SJSA1 (cell line): Measurements from ENCODE around the gene TMEM171. TPM values are rescaled to one million over a fixed set of nuclear protein-coding genes. Genes with fewer than 3 reads are reported as not detected.

Experiments used
- DNase-seq, 2 experiments: peaks; one replicate each; pipeline ENCODE4 v3.0.0-alpha.2; 2015 to 2020; ENCODE audit warnings: low spot score in 2 of 2, low read depth in 1 of 2
- H3K27ac ChIP-seq: fragments of 250-450 bp; sonication (Bioruptor Pico); 2 replicates; pipeline ENCODE4 v1.5.1; 2020; ENCODE audit warnings: mild to moderate bottlenecking, moderate library complexity
- H3K27me3 ChIP-seq: fragments of 250-450 bp; sonication (Bioruptor Pico); replicated peaks from 2 replicates; pipeline ENCODE4 v1.5.1; 2020; ENCODE audit warnings: mild to moderate bottlenecking, moderate library complexity
- H3K36me3 ChIP-seq: fragments of 250-450 bp; sonication (Bioruptor Pico); 2 replicates; pipeline ENCODE4 v1.5.1; 2020; ENCODE audit warnings: mild to moderate bottlenecking
- H3K4me1 ChIP-seq: fragments of 250-450 bp; sonication (Bioruptor Pico); replicated peaks from 2 replicates; pipeline ENCODE4 v1.6.1; 2021; ENCODE audit warnings: mild to moderate bottlenecking
- H3K4me3 ChIP-seq: fragments of 250-450 bp; sonication (Bioruptor Pico); 2 replicates; pipeline ENCODE4 v1.5.1; 2020; ENCODE audit warnings: mild to moderate bottlenecking
- H3K9me3 ChIP-seq: fragments of 250-450 bp; sonication (Bioruptor Pico); replicated peaks from 2 replicates; pipeline ENCODE4 v1.5.1; 2020; ENCODE audit warnings: mild to moderate bottlenecking
- total RNA-seq: library from RNA; depleted of rRNA; stranded (reverse); fragments of >200 nt; shearing (Covaris generic); gene quantifications from 2 replicates; pipeline ENCODE4 v1.2.3, GENCODE V29; 2014; rRNA removed

The TMEM171 gene
- total RNA-seq, 1 experiment from 2014 or later, result 8.4 TPM

DNA sequence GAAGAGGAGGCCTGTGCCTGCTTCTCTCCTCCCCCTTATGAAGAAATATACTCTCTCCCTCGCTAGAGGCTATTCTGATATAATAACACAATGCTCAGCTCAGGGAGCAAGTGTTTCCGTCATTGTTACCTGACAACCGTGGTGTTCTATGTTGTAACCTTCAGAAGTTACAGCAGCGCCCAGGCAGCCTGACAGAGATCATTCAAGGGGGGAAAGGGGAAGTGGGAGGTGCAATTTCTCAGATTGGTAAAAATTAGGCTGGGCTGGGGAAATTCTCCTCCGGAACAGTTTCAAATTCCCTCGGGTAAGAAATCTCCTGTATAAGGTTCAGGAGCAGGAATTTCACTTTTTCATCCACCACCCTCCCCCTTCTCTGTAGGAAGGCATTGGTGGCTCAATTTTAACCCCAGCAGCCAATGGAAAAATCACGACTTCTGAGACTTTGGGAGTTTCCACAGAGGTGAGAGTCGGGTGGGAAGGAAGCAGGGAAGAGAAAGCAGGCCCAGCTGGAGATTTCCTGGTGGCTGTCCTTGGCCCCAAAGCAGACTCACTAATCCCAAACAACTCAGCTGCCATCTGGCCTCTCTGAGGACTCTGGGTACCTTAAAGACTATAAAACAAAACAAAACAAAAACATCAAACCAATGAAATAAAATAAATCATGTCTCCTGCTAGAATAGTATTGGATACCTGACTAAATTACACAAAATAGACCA is 53.9 kb downstream of the TMEM171 start:
- Histone ChIP-seq H3K4me3 (no peak overlapping the region), H3K9me3 (no peaks in the 10 kb centered on the region), H3K27ac (no peak overlapping the region), H3K36me3 (no peaks in the 10 kb centered on the region), H3K4me1 (no peaks in the 10 kb centered on the region), H3K27me3 (no peaks in the 10 kb centered on the region)
- no peak for DNase-seq

DNA sequence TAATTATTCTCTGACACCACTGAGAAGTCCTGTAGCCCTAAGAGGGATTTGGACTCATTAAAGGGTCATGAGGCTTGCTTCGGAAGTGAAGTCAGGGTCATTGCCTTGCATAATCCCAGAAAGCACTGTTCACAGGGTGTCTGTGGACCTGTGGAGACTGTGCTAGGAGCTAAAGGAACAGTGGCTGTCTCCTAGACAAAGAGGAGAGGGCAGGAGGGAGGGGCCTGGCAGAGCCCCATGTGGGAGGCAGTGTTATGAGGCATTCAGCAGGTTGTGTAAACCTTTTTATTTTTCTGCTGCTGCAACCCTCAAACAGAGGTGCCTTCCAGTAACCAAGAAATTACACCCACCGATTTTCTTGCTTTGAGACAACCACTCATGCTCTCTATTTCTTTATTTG is 55.9 kb downstream of the TMEM171 start:
- no peaks in the 10 kb centered on the region for H3K4me1 ChIP-seq
- DNase-seq, result no peak
- H3K27me3 ChIP-seq, result no peaks in the 10 kb centered on the region
- no peak overlapping the region for H3K4me3 ChIP-seq
- no peaks in the 10 kb centered on the region for H3K36me3 ChIP-seq
- H3K27ac ChIP-seq, result no peak overlapping the region
- no peaks in the 10 kb centered on the region for H3K9me3 ChIP-seq

DNA sequence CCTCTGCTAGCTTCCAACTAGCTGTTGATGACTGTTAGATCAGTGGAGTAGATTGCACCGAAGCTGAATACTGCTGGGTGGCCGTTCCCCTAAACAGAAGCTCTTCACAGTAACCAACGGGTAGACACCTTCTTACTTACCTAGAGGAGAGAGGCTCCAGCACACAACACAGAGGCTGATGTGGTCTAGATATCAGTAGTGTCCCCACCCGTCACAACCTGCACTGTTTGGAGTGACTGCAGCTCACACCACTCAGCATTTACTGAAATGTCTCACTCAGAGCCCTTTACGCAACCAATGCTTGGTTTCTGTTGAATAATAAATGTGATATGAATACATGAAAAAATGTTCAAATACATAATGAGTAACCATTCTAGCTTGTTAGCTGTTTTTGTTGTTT is 57.9 kb downstream of the TMEM171 start:
- no peaks in the 10 kb centered on the region for H3K27me3 ChIP-seq
- H3K27ac ChIP-seq, result no peak overlapping the region
- H3K4me3 ChIP-seq, result no peak overlapping the region
- H3K9me3 ChIP-seq, result no peaks in the 10 kb centered on the region
- no peaks in the 10 kb centered on the region for H3K4me1 ChIP-seq
- no peaks in the 10 kb centered on the region for H3K36me3 ChIP-seq
- DNase-seq, result no peak

DNA sequence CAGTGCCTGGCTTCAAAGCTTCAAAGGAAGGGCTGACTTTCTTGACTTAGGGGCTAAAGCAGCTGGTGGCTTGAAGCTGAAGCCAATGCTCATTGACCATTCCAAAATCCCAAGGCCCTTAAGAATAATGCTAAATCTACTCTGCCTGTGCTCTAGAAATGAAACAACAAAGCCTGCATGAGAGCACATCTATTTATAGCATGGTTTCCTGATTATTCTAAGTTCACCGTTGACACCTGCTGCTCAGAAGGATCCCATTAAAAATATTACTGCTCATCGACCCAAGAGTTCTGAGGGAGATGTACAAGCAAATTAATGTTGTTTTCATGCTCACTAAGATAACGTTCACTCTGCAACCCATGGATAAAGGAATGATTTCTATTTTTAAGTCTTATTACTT is 59.4 kb downstream of the TMEM171 start:
- H3K36me3 ChIP-seq, result no peaks in the 10 kb centered on the region
- no peaks in the 10 kb centered on the region for H3K4me1 ChIP-seq
- H3K9me3 ChIP-seq, result no peaks in the 10 kb centered on the region
- DNase-seq, result no peak
- H3K27ac ChIP-seq, result no peak overlapping the region
- no peak overlapping the region for H3K4me3 ChIP-seq
- no peaks in the 10 kb centered on the region for H3K27me3 ChIP-seq

DNA sequence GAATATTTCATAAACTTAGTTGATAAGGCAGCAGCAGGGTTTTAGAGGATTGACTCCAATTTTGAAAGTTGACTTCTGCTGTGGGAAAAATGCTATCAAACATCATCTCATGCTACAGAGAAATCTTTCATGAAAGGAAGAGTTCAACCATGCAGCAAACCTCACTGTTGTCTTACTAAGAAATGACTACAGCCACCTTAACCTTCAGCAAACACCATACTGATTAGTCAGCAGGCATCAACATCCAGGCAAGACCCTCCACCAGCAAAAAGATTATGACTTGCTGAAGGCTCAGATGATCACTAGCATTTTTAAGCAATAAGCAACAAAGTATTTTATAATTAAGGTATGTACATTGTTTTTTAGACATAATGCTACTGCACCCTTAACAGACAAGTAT is 60.2 kb downstream of the TMEM171 start:
- Histone ChIP-seq H3K9me3 (no peaks in the 10 kb centered on the region), H3K4me3 (no peak overlapping the region), H3K36me3 (no peaks in the 10 kb centered on the region), H3K4me1 (no peaks in the 10 kb centered on the region), H3K27ac (no peak overlapping the region), H3K27me3 (no peaks in the 10 kb centered on the region)
- DNase-seq, result no peak

Other genes starting within 250 kb of the TMEM171 start
- gene FCHO2, start 164.5 kb upstream of the TMEM171 start, total RNA-seq, result 3.7 and 8.9 TPM in 2 replicates
- gene TMEM174, start 52.6 kb downstream of the TMEM171 start, total RNA-seq, result not detected in 2 replicates